GM12875 (cell line): ENCODE measurements around the gene SMTNL2.

Experiments used
- H3K4me3 ChIP-seq: one replicate; pipeline ENCODE4 v1.5.1; 2011; ENCODE audit warnings: low read depth, low read length, control low read depth
- CTCF ChIP-seq: IDR thresholded peaks from 2 replicates; pipeline ENCODE4 v1.5.1; 2011; ENCODE audit warnings: low read depth, mild to moderate bottlenecking, control low read depth, inconsistent platforms, low read length, moderate library complexity, borderline replicate concordance; ENCODE audit not compliant: insufficient read depth

Gene SMTNL2

GRCh38 chr17:4562015-4562969 lies 22.0 kb upstream of the SMTNL2 start:
- no peak for TF ChIP-seq CTCF
- H3K4me3 ChIP-seq, result no peak overlapping the region

GRCh38 chr17:4565209-4566141 lies 18.9 kb upstream of the SMTNL2 start:
- peak; percentile 77 for TF ChIP-seq CTCF
- H3K4me3 ChIP-seq, result no peak overlapping the region

GRCh38 chr17:4566785-4567184 lies 17.5 kb upstream of the SMTNL2 start:
- TF ChIP-seq CTCF, result peak; percentile 70; the same call in 1 of the 2 replicates
- H3K4me3 ChIP-seq, result no peak overlapping the region

- H3K4me3 ChIP-seq, result no peak overlapping the region
- no peak for TF ChIP-seq CTCF
Measured at GRCh38 chr17:4569591-4569990, 14.7 kb upstream of the SMTNL2 start.

GRCh38 chr17:4572131-4572530 lies 12.2 kb upstream of the SMTNL2 start:
- H3K4me3 ChIP-seq, result no peak overlapping the region
- TF ChIP-seq CTCF, result no peak

- no peak for TF ChIP-seq CTCF
- no peak overlapping the region for H3K4me3 ChIP-seq
Measured at GRCh38 chr17:4573115-4573514, 11.2 kb upstream of the SMTNL2 start.

- H3K4me3 ChIP-seq, result no peak overlapping the region
- no peak for TF ChIP-seq CTCF
Measured at GRCh38 chr17:4573669-4574068, 10.7 kb upstream of the SMTNL2 start.
